ENCODE results near the gene PAK4.
"Not testable (repeated sequence)": the region's sequence is repeated elsewhere in the genome, so short reads cannot be mapped to it uniquely, and the experiment has no call there.

PAK4 gene

DNA sequence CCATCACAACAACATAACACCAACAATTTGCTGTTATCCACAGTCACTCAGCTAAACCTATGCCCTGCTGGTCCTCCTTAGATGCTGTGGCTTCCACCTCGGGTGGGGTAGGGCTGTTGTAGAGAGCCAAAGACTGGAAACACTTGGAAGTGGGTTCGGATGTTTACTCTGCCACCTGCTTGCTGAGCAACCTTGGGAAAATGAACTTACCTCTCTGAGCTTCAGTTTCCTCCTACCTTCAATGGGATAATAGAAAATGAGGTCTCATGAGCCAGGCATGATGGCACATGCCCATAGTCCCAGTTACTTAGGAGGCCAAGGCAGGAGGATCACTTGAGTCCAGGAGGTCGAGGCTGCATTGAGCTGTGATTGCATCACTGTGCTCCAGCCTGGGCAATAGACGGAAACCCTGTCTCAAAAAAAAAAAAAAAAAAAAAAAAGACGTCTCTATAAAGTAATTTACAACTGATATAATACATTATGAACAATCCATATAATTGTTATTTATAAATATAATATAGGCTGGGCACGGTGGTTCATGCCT, 81.8 kb downstream of the PAK4 start:
- no peak for DNase-seq (ENCODE audit: low read depth)

DNA sequence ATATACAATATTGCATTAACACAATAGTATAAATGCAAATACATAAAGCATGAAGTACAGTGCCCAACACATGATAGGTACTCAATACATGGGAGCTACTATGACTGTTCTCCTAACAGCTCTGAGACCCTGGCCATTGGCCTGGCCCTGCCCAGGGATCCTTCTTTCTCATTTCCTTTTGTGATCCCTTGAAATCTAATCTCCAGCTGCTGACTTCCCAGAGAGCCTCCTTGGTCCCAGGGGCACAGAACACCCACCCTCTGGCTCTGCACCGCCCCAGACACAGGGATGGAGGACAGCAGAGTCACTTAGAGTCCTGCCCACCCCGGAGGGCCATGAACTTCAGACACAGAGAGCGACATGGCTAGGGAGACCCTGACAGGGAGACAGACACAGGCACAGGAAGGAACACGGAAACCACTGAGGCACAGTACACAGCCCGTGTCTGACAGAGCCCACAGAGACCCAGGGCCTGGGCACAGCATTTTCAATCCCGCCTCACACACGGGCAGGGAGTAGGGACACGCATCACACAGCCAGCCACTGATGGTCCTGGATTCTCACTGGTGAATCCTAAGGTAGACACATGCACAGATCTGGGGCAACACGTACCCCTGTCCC, 82.7 kb downstream of the PAK4 start:
- DNase-seq (ENCODE audit: low read depth), result no peak

DNA sequence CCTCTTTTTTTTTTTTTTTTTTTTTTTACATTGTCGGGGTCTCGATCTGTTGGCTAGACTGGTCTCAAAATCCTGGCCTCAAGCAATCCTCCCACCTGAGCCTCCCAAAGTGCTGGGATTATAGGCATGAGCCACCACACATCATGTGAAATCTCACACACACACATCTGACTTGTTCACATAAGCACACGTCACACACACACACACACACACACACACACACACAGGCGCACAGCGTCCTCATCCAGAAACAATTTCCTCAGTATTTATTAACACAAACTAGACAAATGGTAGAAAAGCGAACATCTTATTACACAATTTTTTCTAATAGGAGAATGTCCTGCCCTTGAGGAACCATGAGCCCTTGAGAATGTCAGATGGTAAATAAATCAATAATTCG, 83.6 kb downstream of the PAK4 start:
- no peak for DNase-seq (ENCODE audit: low read depth)

DNA sequence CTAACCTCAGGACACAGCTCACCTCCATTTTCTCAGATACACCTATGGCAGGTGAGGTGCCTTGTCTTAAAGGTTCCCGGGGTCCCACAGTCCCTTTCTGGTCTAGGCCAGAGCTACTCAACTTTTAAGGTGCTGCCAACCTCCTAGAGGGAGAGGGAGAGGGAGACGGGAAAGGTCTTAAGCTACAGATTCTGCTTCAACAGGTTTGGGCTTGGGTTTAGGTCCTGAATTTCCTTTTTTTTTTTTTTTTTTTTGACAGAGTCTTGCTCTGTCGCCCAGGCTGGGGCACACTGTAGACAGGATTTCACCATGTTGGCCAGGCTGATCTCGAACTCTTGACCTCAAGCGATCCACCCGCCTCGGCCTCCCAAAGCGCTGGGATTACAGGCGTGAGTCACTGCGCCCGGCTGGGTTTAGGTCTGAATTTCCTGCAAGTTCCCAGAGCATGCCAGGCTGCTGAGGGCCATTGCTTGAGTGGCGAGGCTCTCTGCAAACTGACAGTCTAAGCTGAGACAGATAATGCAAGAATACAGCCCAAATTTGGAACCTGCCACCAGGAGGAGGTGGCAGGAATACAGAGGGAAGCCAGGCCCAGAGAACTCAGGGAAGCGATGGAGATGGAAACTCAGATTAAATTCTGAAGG, 86.3 kb downstream of the PAK4 start:
- peak; percentile 19 for DNase-seq (ENCODE audit: low read depth)

DNA sequence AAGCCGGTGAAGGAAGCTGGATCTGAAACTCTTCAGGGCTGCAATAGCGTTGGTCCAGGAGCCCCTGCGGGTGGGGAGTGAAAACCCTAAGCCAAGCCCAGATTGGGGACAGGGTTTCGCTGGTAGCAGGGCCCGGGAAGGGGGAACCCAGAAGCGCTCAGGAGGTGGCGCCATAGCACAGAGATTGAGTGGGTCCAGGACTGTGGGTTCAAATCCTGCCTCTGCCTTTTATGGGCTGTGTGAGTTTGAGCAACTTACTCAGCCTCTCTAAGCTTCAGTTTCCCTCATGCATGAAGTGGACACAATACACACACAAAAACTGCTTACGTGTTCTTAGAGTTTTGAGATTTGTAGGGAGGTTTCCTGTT, 86.8 kb downstream of the PAK4 start:
- peak; percentile 36 for DNase-seq (ENCODE audit: low read depth)

DNA sequence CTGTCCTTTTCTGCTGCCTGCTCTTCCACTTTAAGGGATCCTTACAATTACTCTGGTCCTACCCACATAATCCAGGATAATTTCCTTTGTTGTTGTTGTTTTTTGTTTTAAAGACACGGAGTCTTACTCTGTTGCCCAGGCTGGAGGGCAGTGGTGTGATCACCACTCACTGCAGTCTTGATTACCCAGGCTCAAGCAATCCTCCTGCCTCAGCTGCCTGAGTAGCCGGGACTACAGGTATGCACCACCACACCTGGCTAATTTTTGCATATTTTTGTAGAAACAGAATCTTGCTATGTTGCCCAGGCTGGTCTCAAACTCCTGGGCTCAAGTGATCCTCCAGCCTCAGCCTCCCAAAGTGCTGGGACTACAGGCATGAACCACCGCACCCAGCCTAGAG, 89.7 kb downstream of the PAK4 start:
- DNase-seq (ENCODE audit: low read depth), result not testable (repeated sequence)

DNA sequence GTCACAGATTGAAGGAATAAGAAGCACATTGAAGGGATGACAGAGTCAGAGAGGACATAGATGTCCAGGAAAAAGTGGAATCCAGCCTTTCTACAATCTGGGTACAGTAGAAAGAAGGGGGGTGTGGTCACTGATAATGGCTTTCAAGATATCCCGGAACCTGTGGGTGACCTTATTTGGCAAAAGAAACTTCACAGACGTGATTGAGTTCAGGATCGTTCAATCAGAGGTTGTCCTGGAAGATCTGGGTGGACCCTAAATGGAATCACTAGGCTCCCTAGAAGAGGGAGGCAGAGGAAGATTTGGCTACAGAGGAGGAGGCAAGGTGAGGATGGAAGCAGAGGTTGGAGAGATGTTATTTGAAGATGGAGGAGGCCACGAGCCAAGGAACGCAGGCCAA, 91.5 kb downstream of the PAK4 start:
- no peak for DNase-seq (ENCODE audit: low read depth)

DNA sequence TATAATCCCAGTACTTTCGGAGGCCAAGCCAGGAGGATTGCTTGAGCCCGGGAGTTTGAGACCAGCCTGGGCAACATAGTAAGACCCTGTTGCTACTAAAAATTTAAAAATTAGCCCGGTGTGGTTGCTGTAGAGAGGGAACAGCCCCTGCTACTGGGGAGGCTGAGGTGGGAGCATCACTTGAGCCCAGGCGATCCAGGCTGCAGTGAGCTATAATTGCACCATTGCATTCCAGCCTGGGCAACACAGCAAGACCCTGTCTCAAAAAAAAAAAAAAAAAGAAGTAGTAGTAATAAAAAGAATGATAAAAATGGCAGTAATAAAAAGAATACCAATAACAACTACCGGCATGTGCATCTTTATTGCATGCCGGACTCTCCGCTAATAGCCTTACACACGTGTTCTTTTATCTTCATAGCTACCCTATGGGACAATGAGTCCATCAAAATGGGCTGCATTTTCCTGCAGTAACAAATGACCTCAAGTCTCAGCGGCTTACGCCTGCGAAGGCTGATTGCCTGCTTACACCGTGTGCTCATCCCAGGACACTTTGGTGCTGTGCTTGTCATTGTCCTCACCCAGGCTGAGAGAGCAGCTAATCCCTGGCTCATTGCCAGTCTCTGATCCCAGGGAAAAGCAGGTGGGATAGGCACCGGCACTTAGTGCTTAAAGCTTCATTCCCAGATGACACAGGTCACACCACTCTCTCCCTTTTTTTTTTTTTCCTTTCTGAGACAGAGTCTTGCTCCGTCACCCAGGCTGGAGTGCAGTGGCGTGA, 92.8 kb downstream of the PAK4 start:
- DNase-seq (ENCODE audit: low read depth), result no peak

DNA sequence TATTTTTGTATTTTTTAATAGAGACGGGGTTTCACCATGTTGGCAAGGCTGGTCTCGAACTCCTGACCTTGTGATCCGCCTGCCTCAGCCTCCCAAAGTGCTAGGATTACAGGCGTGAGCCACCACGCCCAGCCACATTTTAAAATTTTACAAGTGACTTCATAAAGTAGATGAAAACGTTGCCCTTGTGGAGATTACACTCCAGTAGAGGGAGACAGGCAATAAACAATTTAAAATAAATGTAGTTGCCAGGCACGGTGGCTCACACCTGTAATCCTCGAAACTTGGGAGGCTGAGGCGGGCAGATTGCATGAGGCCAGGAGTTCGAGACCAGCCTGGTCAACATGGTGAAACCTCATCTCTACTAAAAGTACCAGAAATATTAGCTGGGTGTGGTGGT, 93.5 kb downstream of the PAK4 start:
- DNase-seq (ENCODE audit: low read depth), result not testable (repeated sequence)

DNA sequence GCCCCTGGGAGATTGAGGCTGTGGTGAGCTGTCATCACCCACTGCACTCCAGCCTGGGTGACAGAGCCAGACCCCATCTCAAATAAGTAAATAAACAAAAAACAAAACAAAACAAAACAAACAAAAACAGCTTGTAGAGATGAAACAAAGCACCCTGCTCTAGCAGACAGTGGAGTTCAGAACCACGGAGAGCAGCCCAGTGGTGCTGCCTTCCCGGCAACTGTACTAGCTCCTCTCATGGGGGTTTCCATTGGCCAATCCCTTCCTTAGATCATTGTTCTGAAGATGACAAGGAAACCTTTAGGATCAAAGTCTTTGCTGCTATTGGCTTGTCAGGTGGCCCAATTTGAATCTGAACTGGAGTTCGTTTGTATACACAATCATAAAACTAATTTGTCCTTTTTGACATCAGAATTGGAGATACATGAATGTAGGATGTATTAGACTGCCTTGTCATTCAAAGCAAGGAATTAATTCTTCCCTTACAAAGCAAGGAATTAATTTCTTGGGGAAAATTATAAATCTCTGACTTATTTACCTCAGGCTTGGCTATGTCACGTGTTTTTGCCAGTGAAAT, 98.2 kb downstream of the PAK4 start:
- DNase-seq (ENCODE audit: low read depth), result peak; percentile 31

DNA sequence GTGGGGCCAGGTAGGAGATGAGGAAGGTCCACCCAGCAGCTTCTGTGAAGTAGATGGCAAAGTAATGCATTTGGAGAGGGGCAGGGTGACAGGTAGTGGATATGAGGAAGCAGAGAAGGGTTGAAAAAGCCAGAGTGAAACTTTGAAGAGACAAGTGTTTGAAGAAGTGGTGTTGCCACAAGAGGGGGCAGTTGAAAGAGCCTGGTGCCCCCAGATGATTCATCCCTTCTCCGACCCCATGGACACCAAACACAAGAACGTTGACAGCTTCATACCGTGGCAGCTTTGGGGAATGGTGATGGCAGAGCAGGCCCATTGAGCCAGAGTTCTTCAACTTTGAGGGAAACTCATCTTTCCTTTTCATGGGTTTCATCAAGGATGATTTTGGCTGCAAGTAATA, 99.3 kb downstream of the PAK4 start:
- DNase-seq (ENCODE audit: low read depth), result no peak

All from ELR (cell line).